ENCODE measurements around the gene BCAS3.

Gene BCAS3

DNA sequence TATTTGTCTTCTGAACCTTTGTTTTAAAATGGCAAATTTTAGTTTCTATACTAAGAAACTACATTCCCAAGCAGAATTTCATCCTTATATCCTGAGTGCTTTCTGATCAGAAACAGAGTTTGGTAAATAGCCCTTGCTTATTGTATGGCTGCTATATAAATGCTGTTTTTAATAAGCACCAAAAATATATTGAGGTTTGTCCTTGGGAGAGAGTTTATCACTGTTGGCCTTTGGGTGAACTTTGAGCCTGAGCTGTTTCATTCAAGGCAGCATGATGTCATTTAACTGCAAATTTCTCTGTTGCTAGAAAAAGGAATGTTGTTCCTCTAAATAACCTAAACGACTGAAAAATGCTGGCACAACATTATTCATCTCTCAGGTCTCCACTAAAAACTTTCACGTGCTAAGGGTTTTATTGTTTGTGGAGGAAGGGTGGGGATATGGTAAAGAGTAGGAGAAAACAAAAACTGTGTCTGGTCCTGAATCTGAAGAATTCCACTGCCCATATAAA lies 387.7 kb downstream of the BCAS3 start:
- DNase-seq (ENCODE audit: low read depth) = no peak

GRCh38 chr17:61066062-61066461 lies 388.4 kb downstream of the BCAS3 start:
- DNase-seq (ENCODE audit: low read depth) = no peak

GRCh38 chr17:61070649-61071048 lies 393.0 kb downstream of the BCAS3 start:
- no peak for DNase-seq (ENCODE audit: low read depth)

DNA sequence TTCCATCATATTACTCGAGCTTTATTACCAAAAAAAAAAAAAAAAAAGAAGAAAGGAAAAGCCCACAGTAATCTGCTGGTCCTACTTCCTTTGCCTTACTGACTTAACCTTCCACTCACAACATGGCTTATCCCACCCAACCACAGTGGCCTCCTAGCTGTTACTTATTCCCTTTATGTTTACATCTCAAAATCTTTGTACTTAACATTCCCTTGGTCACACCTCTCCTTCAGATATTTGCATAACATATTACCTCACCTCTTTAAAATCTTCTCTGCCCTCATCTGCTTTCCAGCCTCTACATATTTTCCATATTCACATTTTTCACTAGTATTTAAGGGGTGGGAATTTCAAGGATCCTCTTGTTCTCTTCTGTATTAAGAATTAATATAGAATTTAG lies 395.0 kb downstream of the BCAS3 start:
- DNase-seq (ENCODE audit: low read depth) = no peak

DNA sequence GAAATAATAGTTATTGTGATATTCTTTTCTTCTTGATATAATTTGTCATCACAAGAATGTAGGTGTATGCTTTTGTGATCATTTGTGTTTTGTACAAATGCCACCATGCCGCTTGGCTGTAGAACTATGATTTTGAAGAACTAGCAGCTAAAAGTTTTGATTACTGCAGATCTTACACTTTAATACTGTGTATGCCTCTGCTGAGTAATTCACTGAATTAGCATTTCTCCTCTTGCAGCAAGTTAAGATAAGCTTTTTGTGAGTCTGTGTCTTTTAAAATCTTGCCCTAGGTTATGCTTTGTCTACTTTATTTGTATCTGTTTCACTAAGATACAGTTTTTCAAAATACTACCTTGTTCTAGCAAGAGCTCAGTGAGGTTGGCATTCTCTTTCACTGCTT lies 395.5 kb downstream of the BCAS3 start:
- DNase-seq (ENCODE audit: low read depth) = no peak

- no peak for DNase-seq (ENCODE audit: low read depth)
These were observed 396.3 kb downstream of the BCAS3 start for GRCh38 chr17:61073799-61074513.

- DNase-seq (ENCODE audit: low read depth) = no peak
These were observed 398.3 kb downstream of the BCAS3 start for GRCh38 chr17:61075988-61076387.

GRCh38 chr17:61076621-61077031 lies 399.0 kb downstream of the BCAS3 start:
- no peak for DNase-seq (ENCODE audit: low read depth)

GRCh38 chr17:61081959-61082358 lies 404.3 kb downstream of the BCAS3 start:
- DNase-seq (ENCODE audit: low read depth) = no peak

DNA sequence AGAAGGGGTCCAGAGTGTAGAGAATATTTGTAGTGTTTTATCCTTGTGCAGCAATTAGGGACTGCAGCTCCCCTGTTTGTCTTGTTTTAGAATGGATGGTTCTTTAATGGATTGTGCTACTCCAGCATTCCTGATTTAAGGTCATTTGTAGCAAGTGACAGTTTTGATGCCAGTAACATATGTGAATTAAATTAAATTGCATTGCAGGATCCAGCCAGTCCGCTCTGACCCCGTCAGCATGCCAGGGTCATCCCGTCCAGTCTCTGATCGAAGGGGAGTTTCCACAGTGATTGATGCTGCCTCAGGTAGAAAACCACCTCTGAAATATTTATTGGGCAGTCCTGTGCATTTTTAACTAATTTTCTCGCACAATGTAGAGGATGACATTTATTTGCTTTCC lies 406.6 kb downstream of the BCAS3 start:
- DNase-seq (ENCODE audit: low read depth) = no peak

DNA sequence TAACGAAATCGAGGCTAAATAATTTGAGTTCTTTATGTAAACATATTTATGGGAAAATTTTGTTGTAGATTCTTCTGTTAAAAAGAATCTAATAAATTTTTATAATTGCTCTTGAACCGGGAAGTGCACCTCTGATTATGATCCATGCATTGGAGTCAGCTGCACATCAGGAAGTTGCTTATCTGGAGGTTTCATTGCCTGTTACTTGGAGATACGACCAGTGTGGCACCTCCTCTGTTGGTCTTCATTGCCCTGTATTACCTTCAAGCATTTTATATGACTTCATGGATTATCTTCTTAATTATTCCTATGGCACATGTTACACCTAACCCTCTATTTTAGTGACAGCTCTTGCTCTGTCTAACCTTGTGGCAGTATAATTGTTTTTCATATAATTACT lies 409.4 kb downstream of the BCAS3 start:
- DNase-seq (ENCODE audit: low read depth) = no peak

GRCh38 chr17:61088556-61088955 lies 410.9 kb downstream of the BCAS3 start:
- no peak for DNase-seq (ENCODE audit: low read depth)

- DNase-seq (ENCODE audit: low read depth) = no peak
These were observed 413.4 kb downstream of the BCAS3 start for GRCh38 chr17:61091096-61091495.

GRCh38 chr17:61097781-61098180 lies 420.1 kb downstream of the BCAS3 start:
- no peak for DNase-seq (ENCODE audit: low read depth)

DNA sequence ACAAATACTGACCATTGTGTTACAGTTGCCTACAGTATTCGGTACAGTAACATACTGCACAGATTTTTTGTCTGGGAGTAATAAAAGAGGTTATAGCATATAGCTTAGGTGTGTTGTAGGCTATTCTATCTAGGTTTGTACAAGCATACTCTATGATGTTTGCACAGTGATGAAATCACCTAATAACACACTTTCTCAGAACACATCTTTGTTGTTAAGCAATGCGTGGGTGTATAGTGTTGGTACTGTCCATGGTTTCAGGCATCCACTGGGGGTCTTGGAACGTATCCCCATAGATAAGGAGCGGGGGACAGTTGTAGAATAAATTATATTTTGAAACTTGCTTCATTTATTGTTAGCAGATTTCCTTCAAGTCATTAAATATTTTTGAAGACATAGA lies 428.7 kb downstream of the BCAS3 start:
- DNase-seq (ENCODE audit: low read depth) = no peak

DNA sequence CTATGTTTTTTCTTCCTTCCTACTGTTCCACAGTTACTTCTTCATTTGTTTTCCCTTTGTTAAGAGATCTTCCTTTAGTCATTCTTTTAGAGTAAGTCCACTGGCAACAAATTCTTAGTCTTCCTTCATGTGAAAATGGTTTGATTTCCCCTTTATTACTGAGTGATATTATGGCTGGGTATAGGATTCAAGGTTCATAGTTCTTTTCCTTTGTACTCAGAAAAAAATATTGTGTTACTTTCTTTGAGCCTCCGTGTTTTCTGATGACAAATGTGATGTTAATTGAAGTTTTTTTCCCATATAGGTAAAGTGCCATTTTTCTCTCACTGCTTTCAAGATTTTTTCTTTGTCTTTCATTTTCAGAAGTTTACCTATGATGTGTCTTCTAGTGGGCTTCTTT lies 438.9 kb downstream of the BCAS3 start:
- no peak for DNase-seq (ENCODE audit: low read depth)

- DNase-seq (ENCODE audit: low read depth) = no peak
These were observed 440.3 kb downstream of the BCAS3 start for GRCh38 chr17:61117983-61118382.

DNA sequence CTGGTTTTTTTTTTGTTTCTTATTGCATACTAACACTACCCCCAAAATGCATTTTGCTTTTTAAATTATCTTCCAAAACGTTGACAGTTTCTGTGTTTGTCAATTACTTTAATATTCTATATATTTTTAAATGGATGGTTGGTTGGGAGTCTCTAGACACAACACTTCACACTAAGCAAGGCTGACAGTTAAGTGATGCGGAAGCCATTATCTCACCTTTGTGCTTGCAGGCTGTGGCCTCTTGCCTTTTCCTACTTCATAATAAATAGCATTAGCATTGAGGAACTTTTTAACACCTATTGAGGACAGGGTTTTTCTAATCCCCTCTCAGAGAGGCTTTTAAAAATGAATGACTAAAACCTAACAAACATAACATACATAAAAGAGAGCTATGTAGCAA lies 441.2 kb downstream of the BCAS3 start:
- no peak for DNase-seq (ENCODE audit: low read depth)

- no peak for DNase-seq (ENCODE audit: low read depth)
These were observed 444.8 kb downstream of the BCAS3 start for GRCh38 chr17:61122326-61122913.

GRCh38 chr17:61124562-61124961 lies 446.9 kb downstream of the BCAS3 start:
- no peak for DNase-seq (ENCODE audit: low read depth)

DNA sequence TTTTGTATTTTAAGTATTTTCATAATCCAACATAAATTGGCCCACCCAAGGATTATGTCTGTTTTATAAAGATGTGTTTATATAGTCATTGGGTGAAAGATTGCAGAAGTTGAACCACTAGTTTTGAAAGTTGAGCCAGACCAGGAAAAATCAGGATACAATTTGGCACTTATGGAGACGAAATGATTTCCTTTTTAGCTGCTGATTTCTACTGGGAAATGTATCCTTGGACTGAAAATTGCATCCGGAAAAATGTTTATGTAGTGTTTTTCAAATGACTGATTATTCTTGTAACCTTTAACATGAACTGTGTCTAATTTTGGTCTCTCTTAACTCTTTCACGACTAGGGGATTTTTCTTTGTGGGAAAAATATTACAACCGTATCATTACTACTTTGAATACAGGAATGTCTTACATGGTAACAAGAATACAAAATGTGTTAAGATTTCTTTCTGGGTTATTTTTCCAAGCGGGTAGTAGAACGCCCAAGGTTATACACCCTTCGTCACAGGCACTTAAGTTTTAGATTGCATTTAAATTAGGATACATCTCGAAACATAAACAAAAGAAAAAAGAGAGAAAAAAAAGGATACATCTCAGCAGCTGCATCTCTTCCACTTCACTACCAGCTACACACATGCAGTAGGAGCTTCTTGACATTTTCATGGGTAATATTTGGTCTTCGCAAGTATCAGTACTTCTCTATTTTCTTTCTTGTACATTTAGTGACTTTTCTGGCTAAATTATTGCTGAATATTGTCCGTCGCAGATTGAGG lies 449.0 kb downstream of the BCAS3 start:
- DNase-seq (ENCODE audit: low read depth) = no peak

GRCh38 chr17:61127960-61128359 lies 450.3 kb downstream of the BCAS3 start:
- no peak for DNase-seq (ENCODE audit: low read depth)

DNA sequence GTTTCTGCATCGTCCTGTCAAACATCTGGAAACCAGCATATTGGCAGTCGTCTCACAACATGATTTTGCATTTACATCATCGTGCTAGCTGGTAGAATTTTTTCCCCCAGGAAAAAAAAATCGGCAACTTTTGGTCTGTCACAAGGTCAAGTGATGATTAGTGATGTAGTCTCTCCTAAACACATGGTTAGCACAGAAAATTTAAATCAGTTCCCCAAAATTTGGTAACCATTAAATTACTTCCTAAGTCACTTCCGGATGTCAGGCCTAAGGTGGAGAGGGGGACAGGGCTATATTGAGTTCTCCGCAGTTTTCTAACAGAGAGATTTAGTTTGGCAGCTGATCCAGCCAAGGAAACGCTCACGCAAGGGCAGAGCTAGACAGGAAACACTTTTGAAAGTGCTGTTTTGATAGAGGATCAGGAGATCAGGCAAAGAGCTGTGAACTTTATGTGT lies 451.0 kb downstream of the BCAS3 start:
- DNase-seq (ENCODE audit: low read depth) = no peak
